HG03469 (cell line): ENCODE measurements around the gene CAMTA1.

Experiments used
- ATAC-seq: cut with Tn5 transposase; IDR thresholded peaks from one replicate; pipeline ENCODE4 v1.9.1; 2021; ENCODE audit warnings: mild to moderate bottlenecking, moderate library complexity, moderate number of reproducible peaks; ENCODE audit not compliant: unreplicated experiment

CAMTA1 gene

GRCh38 chr1:7474786-7475502 lies 689.7 kb downstream of the CAMTA1 start:
- ATAC-seq, result no peak

GRCh38 chr1:7475691-7476090 lies 690.4 kb downstream of the CAMTA1 start:
- no peak for ATAC-seq

DNA sequence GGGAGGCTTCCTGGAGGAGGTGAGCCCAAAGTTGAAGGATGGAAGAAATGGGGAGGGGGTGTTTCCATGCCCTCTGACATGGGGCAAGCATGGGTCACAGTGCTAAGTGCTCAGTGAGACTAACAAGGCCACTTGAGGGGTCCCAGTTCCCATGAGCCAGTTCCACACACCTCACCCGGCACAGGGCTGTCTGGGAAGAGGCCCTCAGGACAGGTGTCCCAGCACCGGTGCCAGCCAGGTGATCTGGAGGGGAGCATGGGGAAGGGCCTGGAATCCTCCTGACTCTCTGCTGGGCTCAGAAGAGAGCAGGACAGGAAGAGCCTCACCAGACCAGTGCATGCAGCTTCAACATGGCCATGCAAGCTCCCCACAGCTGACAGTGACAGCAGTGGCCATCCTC lies 691.1 kb downstream of the CAMTA1 start:
- ATAC-seq, result no peak

DNA sequence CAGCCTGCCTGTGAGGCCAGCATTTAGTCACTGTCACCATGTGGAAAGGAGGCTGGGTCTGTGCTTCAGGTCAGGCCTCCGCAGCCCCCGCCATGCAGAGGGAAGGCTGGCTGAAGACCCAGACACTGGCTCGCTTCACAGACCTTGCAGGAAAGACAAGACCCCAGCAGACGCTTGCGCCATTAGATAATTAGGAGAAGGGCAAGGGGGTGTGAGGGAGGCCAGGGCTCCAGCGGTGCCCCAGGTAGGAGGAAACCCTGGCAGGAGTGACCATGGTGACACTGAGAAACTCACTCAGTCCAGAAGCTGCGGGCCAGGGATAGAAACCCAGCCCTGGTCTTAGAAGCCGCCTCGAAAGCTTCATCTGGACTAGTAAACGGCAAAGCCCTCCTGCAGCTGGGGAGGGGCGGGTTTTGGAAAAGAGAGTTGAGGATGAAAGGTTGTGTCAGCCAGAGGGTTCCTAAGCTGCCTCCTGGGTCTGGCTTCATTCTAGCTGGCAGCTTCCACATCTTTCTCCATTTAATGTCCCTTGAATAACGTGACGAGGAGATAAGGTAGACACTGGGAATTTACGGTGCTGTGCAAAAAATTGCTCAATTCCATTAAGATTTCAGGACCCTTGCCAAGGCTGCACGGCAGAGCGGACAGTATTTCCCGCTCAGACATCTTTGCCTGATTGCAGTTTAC lies 691.8 kb downstream of the CAMTA1 start:
- ATAC-seq, result no peak

DNA sequence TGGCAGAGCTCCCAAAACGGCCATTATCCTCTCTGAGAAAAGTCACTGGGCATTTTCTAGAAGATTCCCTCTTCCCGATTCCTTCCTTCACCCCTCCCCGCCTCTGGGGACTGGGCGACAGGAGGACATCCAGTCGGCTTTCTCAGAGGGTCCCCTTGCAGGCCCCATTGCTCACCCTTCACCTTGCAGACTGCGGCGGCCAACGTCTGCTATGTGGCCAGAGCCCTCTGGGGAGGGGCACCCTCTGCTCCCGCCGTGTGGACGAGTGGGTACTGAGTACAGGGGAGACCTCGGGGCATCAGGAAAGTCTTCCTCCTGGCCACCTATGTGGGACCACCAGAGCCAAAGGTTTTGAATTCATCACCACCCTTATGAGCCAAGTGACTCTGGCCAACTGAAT lies 692.3 kb downstream of the CAMTA1 start:
- no peak for ATAC-seq

DNA sequence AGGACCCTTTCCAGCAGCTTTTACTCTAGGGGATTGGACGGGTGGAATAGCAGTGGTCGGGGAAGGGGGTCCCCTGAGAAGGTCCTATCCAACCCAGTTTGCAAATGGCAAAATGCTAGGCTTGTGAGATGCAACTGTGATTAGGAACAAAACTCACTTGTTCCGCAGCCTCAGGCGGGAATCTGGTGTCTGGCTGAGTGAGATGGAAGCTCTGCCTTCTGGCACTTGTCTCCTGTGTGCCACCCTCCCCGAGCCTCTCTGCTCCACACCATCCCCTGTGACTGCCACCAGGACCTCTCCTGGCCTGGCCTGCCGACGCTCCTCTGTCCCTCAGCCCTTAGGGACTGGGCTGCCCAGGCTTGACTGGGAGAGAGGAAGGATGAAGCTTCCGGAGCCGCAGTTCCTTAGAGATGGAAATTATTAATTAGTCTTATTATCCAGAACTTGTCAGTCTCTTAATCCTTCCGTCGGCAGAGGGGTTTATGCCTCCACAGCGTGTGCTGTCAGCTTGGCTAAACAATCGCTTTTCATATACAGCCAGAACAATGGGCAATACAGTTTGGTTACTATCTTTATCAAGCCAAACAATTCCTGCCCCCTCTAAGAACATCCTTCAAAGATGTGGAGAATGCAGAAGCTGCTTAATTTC lies 693.0 kb downstream of the CAMTA1 start:
- no peak for ATAC-seq

DNA sequence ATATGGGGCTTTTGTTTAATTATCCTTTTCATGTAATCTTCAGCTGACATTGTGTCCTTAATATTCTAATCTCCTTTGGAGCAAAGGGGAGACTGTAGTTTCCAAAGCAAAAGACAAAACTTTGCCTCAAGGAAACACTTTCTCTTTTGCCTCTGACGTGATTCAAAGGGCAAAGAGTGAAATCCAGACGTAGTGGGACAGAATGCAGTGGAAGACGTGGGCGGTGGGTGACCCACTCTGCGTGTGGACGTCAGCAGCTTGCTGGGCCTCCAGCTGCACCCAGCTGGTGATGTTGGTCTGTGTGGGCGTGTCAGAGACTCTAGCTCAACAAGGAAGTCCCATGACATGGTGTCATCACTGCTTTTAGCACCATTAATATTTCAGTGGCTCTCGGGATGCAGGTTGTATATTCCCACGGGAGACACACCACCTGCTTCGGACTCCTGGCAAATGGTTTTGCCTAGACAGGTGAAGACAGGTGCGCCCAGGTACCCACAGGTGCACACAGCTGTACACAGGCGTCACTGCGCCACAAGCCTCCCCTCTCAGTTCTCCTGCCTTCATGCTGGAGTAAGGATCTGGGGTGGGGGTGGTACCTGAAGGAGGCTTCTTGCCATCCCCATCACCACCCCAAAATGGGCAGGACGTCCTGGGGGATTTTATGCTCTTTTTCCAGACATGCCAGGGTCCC lies 693.7 kb downstream of the CAMTA1 start:
- ATAC-seq, result no peak

- no peak for ATAC-seq
Measured at GRCh38 chr1:7479571-7479970, 694.3 kb downstream of the CAMTA1 start.

DNA sequence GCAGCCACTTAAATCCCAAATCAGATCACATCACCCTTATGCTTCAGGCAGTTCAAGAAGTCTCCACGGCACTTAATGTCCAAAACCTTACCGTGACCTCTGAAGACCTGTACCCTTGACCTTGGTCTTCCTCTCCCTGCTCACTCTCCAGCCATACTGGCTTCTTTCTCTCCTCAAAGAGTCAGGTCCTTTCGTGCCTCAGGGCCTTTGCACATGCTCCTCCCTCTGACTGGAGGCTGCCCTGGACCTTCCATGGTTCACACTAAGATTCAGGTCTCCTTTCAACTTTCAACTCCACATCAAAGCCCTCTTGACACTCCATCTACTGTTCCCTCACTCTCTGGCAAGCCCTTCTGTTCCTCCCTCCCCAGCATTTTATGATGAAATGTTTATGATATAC lies 695.9 kb downstream of the CAMTA1 start:
- ATAC-seq, result no peak

DNA sequence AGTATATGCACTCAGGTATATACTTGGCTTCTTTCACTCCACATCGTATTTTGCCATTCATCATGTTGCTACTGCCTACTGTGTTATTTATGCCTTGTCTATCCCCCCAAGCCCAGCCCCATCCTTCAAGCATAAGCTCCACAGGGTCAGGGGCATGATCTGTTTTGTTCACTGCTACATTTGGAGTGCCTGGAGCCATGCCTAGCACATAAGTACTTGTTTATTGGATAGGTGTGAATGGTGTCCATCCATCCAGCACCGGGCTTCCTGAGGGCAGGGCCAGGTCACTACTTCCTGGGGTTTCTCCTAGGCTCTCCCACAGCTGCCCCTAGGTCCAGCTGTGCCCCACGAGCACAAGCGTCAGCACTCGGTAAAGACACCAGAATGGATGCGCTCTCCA lies 696.8 kb downstream of the CAMTA1 start:
- no peak for ATAC-seq

DNA sequence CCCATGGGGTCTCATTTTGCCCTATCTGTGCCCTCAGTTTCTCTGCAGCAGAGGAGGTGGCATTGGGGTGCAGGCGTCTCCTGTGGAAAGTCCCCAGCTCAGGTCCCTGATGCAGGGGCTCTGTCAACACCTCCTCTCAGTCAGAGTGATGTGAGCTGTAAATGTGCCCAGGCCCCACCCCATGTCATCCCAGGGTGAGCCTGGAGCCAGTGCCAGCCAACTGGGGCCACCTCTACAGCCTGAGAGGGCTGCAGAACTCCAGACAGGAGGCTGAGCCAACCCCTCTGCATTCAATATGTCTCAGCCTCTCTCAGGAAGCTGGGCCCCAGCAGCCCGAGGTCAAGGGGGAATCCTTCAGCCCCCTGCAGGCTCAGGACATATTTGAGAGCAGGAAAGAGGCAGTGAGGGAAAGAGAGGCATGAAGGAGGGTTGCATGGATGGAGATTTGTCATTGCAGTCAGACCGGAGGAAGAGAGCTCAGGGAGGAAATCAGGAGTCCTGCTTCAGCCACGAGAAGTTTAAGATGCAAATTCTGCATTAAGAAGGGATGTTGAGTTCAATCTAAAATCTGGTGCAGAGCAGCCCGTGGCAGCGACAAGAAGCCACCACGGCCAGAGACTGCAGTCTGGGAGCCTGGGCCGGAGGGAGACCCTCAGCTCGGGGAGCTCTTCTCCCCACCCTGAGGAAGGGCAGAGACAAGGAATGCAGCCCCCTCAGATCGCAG lies 697.7 kb downstream of the CAMTA1 start:
- no peak for ATAC-seq

- ATAC-seq, result no peak
Measured at GRCh38 chr1:7483634-7484383, 698.6 kb downstream of the CAMTA1 start.

DNA sequence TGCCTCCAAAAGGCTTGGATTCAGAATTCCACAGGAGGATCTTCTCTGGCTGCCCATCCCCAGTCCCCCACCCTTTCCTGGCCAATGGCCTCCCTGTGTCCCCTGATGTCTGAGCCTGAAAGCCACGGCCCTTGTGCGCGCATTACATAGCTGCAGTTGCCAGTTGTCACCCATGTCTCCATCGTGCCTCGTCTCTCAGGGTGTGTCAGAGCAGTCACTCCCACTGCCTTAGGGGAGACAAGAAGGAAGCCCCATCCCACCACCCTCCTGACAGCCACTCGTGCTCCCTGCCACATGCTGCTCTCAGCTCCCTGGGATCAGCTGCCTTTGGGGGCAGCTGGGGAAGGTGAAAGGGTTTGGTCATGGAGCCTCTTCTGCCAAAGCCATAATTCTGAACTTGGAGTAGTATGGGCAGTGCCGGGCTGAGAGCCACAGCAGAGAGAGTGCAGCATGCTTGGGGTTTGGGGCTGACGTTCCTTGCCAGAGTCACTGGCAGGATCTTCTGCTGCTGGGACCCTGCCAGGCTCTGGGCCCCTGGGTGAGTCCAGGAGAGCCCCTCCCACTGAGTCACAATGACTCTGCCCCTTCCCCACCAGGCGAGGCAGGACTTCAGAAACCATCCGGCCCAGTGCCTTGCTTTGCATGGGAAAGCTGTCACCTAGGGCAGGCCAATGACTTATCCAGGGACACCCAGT lies 700.0 kb downstream of the CAMTA1 start:
- ATAC-seq, result no peak

DNA sequence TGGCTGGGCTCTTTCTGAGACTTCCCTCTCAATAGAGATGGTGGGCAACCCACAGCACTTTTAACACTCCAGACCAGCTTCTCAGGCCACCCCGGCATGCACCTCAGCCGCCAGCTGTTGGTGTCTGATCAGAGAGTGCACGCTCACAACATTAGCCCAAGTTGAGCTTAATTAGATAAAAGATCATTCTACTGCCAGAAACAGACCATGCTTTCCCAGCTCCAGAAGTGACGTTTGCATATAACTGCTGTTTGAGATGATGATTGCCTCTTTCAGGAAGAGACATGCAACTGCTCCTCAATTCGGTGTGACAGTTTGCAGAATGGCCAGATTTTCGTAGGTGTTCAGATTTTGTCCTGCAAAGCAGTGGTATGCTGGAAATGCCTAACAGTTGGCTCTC lies 700.6 kb downstream of the CAMTA1 start:
- no peak for ATAC-seq

DNA sequence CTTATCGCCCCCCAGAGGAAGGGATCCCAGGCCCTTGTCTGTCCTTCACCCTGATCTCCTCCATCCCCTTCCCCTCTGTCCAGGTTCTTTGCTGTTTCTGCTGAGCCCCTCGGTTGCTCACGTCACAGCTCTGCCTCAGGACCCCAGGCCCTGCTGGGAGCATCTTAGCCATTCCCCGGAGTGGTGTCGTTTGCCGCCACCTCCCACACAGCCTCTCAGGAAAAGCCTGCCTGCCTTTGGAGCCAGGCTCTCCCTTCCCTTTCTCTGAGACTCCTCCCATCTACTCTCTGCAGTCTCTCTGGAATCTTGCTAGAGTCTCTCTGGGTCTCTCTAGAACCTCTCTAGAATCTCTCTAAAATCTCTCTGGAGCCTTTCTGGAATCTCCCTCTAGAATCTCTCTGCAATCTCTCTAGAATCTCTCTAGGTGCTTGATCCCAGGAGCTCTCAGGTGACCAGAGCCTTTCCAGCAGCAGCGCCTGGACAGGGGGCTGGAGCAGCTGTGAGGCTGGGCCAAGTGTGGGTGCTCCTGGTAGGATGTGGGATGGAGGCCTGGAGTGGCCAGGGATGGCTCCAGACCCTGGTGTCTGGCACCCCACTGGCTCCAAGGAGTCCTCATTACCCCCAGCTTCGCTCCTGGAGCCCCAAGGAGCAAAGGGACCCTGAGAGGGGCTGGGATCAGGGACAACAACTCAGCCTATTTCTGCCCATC lies 702.7 kb downstream of the CAMTA1 start:
- no peak for ATAC-seq

- no peak for ATAC-seq
Measured at GRCh38 chr1:7488475-7488842, 703.2 kb downstream of the CAMTA1 start.

- no peak for ATAC-seq
Measured at GRCh38 chr1:7489586-7489985, 704.3 kb downstream of the CAMTA1 start.

GRCh38 chr1:7490576-7490975 lies 705.3 kb downstream of the CAMTA1 start:
- ATAC-seq, result no peak
